Activated effector memory CD4-positive, alpha-beta T cell treated with anti-CD3 and anti-CD28 coated beads, Interleukin-2, amount 50 U/mL, for 16 hours (primary cell): ENCODE data around the gene NFASC.

Experiments
- DNase-seq: peaks from one replicate; pipeline ENCODE4 v3.0.0-alpha.2; 2020

Gene NFASC

DNA sequence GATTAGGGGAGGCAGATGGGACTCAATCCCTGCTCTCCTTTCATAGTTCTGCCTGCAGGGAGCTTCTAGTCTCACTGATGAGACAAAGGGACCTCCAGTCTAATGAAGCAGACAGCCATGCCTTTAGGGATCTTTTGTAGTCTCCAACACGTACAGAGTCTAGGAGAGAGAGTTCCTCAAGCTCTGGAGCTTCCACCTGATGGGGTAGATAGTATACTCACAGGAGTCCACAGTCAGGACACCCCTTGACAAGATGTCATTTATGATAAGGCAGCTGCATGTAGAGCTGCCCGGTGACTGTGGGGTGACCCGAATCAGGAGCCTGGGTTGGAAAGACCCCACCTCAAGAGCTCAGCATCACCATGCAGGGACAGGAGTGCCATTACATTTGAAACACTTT lies 117.0 kb downstream of the NFASC start:
- no peak for DNase-seq

DNA sequence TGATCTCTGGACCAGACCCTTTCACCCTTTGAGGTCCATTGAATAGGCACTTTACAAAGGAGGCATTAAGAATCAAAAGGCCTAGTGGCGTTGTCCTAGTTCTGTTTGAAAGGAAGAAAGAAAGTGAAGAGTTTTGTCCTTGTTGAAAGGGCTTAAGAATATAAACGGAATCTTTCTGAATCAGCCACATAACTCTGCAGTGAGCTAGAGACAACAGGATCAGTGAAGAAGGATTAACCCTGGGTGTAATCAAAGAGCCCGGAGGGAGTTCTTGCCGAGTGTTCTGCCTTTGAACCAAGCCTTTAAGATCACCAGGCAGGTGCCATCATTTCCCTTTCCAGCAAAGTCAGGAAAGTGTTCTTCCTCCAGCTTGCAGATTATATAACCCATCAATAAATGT lies 117.5 kb downstream of the NFASC start:
- DNase-seq, result no peak

DNA sequence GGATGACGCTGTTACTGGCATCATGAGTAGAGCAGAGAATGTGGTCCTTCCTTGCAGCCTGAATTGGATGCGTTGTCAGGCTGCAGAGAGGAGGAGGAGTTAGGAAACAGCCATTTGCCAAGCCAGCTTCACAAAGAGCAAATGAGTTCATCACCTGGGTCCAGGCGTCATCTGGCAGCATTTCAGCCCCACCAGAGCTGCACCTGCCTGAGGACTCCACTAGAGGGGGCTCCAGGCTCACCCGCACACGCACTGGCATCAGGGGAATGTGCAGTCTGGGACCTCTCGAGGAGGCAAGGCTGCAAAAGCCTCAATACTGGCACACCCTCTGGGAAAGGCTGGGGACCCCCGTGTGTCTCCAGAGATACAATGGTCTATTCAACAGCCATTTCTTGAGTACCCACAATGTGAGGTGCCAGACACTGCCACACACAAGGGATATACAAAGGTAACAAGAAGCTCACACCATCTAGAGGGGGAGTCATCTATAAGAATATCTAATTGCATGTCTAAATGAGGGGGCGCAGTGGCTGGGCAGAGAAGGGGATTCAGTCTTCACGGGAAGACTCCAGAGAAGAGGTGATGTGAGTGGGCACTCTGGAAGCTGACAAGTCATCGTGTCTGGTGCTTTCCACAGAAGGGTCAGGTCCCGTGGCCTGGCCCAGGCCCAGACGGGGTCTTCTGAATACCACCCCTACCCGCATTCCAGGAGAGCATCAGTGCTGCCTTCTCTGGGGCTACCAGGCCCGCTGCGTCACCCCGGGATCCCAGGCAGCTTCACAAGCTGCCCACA lies 118.8 kb downstream of the NFASC start:
- peak; percentile 76 for DNase-seq

DNA sequence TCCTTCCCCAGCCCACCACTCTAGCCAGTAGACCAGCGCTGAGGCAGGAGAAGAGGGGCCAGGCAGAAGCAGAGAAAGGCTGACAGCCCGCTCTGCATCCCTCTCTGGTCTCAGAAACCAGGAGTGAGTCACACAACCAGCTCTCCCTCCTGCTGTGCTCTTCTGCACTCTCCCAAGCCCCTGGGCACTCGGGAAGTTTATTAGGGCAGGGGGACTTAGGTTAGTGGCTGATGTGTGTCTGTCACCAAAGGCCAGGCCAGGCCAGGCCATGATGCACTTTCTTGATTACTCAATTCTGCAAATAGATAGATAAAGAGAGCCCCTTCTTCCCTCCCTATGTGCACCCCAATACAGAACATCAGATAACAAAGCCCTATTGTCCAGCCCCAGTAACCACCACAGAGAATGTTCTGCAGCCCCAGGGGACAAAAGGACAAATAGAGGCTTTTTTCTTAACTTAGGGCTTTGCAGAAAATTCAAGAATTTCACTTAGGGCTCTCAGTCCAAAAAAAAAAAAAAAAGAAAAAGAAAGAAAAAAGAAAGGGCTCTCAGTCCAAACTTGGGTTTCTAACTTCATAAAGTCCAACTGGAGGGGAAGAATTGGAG lies 119.5 kb downstream of the NFASC start:
- DNase-seq, result no peak

DNA sequence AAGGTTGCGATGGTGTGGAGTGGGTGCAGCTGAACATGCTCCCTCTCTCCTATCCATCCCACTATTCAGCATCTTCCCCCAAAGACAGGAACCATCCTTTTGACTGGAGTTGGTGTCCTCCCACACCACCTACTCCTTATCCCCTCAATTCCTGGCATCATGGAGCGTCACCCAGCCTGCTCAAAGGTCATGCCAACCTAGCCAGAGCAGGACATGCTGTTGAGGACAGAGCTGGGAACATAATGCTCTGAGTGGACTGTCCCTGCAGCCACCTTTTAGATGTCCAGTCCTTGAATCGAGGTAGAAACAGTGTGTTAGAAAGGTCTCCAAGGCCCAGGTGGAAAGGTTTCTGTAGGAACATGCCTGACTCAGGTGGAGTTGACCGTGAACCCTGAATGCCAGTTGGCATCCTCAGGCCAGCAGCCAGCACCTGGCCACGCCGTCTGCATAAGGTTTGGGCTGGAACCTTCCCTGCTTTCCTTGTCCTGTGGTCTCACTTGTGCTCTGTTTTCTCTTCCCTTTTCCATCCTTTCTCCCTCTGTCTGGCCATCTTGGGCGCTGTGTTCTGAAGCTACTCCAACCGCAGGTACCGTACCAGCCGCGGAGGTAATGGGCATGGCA lies 120.2 kb downstream of the NFASC start:
- DNase-seq, result no peak

DNA sequence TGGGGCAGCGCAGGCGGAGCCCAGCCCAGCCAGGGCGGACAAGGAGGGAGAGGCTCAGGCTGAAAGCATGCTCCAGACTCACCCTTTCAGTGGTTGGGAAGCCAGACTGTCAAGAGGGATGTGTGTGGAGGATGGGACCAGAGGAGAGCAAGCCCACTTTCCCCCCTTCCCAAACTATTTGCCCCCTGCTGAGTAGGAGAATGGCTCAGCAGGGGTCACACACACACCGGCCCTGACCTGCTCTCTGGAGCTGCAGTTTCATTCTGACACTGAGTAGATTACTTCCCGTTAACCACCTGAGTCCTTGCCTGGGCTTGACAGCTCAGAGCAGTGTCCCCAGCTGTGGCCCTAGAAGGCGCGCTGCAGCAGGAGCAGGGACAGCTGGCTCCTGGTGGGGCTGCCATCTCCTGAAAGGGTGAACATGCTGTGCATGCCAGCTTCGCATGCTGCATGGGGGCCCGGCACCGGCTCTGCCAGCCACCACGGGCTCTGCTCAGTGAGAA lies 120.7 kb downstream of the NFASC start:
- no peak for DNase-seq

DNA sequence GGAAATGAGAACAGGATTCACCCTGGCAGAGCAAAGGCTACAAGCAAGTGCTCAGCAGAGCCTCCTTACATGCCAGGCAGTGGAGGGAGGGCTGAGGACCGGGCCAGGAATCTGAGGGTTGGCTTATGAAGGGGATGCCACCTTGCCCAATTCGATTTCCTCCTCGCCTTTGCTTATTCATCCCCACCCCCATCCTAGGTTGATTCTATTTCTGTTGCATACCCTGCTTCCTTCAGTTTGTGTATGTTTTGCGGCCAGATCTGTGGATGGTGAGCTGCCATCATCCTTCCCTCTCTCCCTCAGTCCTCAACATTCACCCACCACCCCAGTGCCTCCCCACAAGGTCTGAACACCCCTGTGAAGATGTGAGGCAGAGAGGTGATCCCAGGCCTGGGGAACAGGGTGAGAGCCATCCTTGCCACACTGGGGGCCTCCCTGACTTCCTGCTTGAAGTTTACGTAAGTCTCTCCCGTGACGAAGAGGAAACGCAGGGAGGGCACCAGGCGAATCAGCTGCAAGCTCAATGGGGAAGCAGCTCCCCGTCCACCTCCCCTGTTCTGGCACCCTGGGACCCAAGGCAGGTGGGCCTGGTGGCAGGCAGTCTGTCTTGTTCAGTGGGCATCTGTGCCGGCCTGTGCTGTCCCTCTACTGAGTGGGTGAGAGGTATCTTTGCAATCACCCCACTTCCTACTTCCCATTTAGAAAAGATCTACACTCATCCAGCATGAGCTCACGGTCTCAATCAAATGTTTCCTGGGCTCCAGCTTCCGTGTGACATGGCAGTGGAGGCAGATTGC lies 121.7 kb downstream of the NFASC start:
- no peak for DNase-seq

DNA sequence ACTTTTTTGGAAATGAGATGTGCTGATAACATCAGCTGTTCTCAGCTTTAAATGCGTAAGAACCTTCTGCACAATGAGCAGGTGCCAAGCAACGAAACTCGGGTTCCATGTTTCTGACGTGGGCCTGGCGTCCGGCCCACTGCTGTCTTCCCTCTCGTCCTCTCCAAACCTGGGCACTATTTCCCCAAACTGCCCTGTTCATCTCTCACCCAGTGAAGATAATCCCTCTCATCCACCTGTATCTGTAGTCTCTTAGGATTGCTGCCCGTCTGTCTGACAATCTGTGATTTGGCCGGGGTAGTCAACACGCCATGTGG lies 122.3 kb downstream of the NFASC start:
- no peak for DNase-seq

DNA sequence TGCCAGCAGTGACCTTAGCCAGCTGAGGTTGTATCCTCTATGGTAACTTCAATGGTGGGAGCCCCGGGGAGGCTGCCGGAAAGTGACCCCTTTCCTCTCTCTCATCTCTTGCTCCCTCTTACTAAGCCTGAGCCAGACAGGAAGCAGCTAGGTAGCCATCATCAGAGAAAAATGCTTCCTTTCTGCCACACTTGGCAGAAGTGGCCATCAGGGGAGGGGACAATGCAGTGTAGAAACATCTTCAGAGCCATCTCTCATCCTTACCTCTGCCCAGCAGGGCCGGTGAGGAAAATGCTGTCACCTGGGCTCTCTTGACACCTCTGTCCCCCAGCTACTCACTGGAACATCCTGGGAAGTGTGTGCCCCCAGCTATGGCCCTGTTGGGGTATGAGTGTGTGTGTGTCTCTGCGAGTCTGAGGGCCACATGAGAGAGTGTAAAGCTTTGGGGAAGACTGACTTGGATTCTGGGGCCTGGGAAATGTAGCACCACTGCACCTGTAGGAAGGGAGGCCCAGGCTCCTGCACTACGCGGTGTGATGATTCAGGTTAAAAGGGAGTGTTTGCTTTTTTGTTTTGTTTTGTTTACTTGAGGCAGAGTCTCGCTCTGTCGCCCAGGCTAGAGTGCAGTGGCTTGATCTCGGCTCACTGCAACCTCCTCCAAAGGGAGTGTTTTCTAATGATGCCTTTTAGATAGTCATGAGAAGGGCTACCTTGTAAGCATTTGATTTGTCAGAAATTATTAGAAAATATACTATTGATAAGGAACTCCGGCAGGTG lies 123.6 kb downstream of the NFASC start:
- DNase-seq, result no peak

DNA sequence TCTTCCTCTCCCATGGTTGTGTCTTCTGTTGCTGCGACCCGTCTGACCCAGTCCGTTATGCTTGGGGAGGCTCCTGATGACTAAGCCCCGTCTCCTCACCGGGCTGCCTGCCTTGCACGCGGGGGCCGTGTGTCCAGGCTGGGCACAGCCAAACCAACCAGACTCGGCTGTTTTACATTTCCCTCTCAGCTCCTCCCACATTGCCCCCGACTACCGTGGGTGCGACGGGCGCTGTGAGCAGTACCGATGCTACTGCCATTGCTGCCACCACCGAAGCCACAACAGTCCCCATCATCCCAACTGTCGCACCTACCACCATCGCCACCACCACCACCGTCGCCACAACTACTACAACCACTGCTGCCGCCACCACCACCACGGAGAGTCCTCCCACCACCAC lies 126.3 kb downstream of the NFASC start:
- DNase-seq, result no peak

DNA sequence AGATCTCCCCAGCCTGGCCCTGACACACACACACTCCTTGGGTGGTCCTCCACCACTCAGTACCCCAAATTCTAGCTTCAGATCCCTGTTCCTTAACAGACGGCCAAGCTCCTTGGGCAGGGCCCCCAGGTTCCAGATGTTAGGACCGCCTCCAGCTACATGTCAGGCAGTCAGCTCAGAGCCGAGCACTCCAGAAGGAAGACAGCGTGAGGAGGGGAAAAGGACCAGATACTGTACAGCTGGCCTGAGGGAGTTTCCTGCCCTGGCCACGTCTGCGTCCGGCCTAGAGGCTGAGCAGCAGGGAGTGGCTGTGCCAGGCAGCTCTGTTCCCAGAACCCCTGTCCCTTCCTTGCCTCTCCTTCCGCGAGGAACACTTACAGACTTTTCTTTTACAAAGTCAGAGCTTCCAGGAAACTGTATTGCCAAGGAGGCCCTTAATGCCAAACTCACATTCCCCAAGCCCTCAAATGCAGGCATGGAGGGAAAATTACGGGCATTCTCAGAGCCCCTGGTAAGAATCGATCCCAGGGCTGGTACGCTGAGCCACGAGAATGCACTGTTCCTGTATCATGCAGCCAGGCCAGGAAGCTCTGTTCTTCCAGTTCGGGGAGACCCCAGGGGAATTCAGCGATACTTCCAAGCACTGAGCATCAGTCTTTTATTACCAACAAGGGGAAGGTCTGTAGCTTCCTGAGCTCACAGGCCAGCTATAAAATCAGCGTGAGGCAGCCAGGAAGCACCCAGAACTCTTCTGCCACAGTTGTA lies 127.1 kb downstream of the NFASC start:
- DNase-seq, result no peak

DNA sequence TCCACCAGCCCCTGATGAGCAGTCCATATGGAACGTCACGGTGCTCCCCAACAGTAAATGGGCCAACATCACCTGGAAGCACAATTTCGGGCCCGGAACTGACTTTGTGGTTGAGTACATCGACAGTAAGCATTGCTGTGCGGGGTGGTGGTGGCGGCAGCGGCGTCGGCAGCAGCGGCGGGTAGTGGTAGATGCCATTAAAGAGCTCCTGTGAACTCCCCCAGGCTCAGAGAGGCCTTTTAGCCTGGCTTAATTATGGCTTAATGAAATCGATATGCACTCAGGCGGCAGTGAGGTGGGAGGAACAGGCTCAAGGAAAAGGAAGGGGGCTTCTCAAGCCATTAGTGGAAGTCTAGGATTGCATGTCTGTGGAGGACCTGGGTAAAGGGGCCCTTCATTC lies 130.5 kb downstream of the NFASC start:
- DNase-seq, result no peak

DNA sequence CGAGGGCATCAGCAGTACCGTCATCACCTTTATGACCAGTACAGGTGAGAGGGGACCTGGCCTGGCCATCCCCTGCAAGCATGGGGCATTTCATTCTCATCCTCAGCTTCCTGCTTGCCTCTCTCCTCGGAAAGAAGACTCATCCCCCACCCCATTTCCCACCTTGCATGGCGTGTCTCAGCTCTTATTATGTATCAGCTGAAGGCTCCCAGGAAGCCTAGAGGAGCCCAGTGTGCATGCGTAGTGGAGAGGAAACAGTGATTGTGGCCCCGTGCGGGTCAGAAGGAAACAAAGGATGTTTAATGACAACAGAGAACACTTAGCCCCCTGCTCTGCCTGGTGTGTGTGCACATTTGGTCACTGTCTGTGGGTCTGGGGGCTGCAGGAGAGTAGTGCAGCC lies 132.0 kb downstream of the NFASC start:
- DNase-seq, result no peak

DNA sequence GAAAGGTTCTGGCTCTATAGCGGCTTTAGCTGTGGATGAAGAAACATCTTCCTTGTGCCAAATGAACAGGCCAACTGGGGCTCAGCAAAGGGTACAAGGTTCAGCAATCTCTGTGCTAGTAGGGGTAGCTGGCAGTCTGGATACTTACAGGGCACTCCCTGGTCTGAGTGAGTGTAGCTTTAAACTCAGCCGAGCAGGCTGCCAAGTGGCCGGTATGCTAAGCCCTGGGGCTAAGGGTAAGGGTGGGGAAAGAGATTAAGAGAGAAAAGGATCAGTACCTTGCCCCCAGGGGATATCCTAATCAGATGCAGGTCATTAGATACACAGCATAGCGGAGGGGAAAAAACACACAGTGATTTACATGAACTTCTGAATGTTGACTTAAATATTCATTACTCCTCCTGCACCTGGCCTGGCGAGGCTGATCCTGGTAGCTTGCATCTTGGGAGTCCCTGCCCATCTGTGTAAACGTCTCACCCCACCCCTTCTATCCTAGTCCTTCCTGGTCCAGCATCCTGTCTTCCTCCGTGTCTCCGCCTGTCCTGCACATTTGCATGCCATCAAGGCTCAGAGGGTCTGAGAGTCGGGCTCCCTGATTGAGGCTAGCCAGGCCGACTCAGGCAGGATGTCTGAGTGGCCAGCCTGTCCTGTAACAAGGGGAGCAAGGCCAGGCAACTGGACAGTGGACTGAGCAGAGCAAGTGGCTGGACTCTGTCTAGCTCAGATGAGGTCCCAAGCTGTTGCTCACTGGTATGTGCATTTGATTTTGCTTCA lies 132.9 kb downstream of the NFASC start:
- no peak for DNase-seq

DNA sequence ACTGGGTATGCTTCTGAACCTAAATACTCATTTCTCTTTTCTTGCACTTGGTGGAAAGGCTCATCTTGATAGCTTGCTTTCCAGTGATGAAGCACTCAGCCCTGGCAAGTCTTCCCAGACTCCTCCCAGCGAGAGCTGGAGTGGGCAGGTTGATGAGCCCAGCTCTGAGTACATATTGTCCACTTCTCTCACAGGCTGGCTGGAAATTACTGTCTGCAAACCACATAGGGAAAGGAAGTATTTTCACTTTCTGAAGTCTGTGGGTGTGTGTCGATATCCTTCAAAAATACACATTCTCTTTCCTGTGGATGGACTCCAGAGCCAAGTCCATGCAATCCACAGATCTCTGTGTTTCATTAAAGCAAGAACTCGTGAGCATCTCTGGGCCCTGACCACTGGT lies 133.7 kb downstream of the NFASC start:
- no peak for DNase-seq

DNA sequence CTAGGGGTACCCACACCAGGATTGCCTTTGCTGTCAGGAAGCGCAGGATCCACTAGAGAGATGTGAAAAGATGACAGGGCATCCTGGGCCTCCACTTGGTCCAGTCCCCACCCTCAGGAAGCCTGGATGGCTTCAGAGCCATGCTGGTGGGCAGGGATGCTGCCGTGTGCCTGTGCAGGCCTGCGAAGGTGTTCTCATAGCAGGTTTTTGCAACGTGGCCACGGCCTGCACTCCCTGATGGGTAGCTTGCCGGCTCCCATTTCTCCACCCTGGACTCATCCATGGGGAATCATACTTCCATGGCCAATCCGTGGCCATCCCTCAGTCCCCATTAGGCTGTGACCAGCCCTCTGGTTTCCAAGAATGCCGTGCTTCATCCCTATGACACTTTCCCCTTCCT lies 138.2 kb downstream of the NFASC start:
- no peak for DNase-seq

DNA sequence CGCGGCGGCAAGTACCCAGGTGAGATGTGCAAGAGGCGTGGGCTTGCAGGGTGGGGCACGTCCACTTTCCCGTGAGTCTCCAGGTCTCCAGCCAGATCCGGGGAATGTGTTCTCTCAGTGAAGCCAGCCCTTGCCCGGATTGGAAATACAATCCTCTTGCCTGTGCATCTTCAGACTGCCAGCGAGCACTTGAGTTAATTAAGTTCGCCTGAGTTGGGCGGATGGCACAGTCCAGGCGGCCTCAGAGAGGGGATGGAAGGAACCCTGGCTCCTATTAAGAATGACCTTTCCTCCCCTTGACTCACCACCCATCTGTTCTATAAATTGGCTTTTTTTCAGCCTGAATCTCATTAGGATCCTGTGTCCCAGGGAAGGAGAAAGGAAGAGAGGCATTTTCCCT lies 139.0 kb downstream of the NFASC start:
- DNase-seq, result no peak

DNA sequence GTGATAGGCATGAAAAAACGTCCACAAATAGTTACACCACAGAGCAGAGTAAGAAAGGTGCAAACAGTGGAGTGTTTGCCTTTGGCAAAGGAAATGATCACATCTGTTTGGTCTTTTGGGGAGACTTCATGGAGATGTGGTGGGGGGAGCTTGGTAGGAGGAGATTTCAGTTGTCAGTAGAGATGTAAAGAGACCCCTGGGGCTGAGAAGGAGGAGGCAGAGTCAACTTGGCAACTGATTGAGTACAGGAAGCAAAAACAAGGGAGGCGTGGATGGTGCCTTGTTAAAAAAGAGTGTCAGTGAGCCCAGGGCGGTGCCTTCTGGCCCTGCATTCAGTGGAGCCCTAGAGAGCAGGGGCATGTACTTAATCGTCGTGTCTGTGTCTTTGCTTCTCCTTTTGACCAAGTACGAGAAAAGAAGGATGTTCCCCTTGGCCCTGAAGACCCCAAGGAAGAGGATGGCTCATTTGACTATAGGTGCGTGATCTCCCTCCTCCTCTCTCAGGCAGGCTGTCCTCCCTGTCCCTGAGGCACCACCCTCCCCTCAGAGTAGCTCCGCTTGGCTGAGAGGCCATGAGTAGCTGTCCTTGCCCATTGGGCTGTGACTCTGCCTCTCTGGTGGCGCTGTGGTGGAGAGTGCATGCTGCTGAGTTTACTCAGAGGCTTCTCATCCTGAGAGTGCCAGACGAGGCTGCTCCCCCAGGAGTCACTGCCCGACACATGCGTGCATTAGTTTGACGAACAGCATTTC lies 141.9 kb downstream of the NFASC start:
- no peak for DNase-seq

DNA sequence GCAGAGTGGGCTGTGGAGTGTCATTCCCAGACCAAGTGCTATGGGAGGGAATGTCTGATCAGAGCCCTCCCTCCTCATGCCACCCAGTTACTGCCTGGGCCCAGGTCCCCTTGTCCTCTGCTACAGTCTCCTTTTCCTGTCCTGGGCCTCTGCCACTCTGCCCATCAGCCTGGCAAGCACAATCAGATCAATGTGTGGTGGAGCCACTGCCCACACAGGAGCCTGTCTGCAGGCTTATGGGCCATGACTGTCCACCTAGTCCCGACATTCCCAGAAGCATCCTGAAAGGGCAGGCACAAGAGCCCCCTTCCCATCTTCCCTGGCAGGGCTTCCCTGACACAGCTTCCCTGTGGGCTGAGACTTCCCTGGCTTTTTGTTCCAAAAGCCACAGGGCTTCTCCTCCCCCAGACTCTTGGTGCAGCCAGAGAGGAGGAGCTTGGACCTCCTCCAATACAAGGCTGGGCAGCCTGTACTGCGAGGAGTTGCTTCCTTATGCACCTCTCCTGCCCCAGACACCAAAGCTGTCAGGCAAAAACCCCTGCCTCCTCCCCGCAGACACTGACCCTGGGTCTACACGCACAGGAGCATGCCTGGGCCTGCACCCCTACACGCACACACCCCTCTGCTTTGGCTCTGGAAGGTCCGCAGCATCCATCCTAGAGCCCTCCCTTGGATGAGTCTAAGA lies 143.2 kb downstream of the NFASC start:
- no peak for DNase-seq

DNA sequence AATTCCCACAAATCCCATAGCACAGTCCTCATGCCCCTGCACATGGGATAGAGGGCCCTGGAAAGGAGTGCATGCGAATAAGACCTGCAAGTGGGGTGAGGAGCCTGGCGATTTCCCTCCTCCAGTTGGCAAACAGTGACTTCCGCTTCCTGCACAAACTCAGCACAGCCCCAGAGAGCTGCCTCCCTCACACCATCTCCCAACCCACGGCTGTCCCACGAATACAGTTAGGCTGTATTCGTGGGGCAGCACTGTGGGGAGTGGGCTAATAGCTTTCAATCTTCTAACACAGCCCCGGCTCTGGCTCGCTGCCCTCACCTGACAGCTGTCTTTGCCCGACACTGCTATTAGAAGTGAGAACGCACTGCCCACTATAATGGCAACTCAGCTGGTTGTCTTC lies 144.1 kb downstream of the NFASC start:
- no peak for DNase-seq
